Activated B cell treated with CpG ODN at 0.5 μM for 24 hours (primary cell): Measurements from ENCODE around the gene CDCP2. TPM values are rescaled to one million over a fixed set of nuclear protein-coding genes. Genes with fewer than 3 reads are reported as not detected.

Experiments used
- ATAC-seq: fragments of 200-7000 bp; cut with Tn5 transposase; one replicate; pipeline ENCODE4 v1.10.0; 2021; ENCODE audit warnings: low read depth, mild to moderate bottlenecking, moderate library complexity
- CTCF ChIA-PET: fragments of 350-600 bp; sonication (Branson Sonifier 250); formaldehyde crosslinking; loops from one replicate; lab custom pipeline; 2021; ENCODE audit warnings: antibody characterized with exemption; lab: Charles Lee
- POLR2A ChIA-PET: fragments of 350-600 bp; sonication (Branson Sonifier 250); formaldehyde crosslinking; loops from one replicate; lab custom pipeline; 2021; ENCODE audit warnings: antibody characterized with exemption; lab: Charles Lee
- DNase-seq: peaks from one replicate; pipeline ENCODE4 v3.0.0; 2022
- H3K27ac Mint-ChIP-seq: one replicate; pipeline ENCODE4 v1.8.0; 2020; ENCODE audit warnings: mixed read lengths
- H3K27me3 Mint-ChIP-seq: one replicate; pipeline ENCODE4 v1.8.0; 2021; ENCODE audit warnings: mixed read lengths
- H3K36me3 Mint-ChIP-seq: one replicate; pipeline ENCODE4 v1.8.0; 2021; ENCODE audit warnings: low read depth, mixed read lengths
- H3K4me1 Mint-ChIP-seq: one replicate; pipeline ENCODE4 v1.8.0; 2021; ENCODE audit warnings: mixed read lengths
- H3K4me3 Mint-ChIP-seq: one replicate; pipeline ENCODE4 v1.8.0; 2020; ENCODE audit warnings: mild to moderate bottlenecking, mixed read lengths
- H3K9me3 Mint-ChIP-seq: one replicate; pipeline ENCODE4 v1.8.0; 2020; ENCODE audit warnings: mixed read lengths
- CTCF ChIP-seq: fragments of 200-600 bp; IDR thresholded peaks from one replicate; pipeline ENCODE4 v1.8.0; 2022; ENCODE audit warnings: antibody characterized with exemption, mild to moderate bottlenecking
- intact Hi-C: fragments of 100-400 bp; cut with micrococcal nuclease; formaldehyde crosslinking; loops from one replicate; pipeline ENCODE4 v1.15.1; 2024
- total RNA-seq: library from RNA; stranded (reverse); gene quantifications from 2 replicates; pipeline ENCODE4 v1.2.3, GENCODE V29; 2022

Gene CDCP2
- total RNA-seq, 1 donor from 2014 or later = not detected

- no peak for ATAC-seq
Observed at GRCh38 chr1:54173681-54174080, 20.9 kb upstream of the CDCP2 start.

GRCh38 chr1:54172614-54173599 lies 20.1 kb upstream of the CDCP2 start:
- no peak overlapping the region for H3K4me3 Mint-ChIP-seq

More at GRCh38 chr1:54173681-54174080, 20.9 kb upstream of the CDCP2 start:
- no peaks in the 10 kb centered on the region for H3K27me3 Mint-ChIP-seq
- intact Hi-C loops = no loop called here
- peaks cover 14% of the 10 kb centered on the region for H3K36me3 Mint-ChIP-seq
- H3K4me3 Mint-ChIP-seq = no peak overlapping the region
- H3K4me1 Mint-ChIP-seq = no peaks in the 10 kb centered on the region
- no peak for DNase-seq
- POLR2A ChIA-PET = no interaction called here
- no peaks in the 10 kb centered on the region for H3K9me3 Mint-ChIP-seq
- CTCF ChIA-PET = no interaction called here
- no peak overlapping the region for H3K27ac Mint-ChIP-seq
- TF ChIP-seq CTCF = no peak

GRCh38 chr1:54171606-54172005 lies 18.8 kb upstream of the CDCP2 start:
- Mint-ChIP-seq H3K4me3 (no peak overlapping the region), H3K36me3 (peaks cover 4% of the 10 kb centered on the region), H3K27me3 (no peaks in the 10 kb centered on the region), H3K9me3 (no peaks in the 10 kb centered on the region), H3K27ac (no peak overlapping the region), H3K4me1 (no peaks in the 10 kb centered on the region)
- intact Hi-C loops = no loop called here
- POLR2A ChIA-PET = no interaction called here
- no peak for TF ChIP-seq CTCF
- no peak for DNase-seq
- CTCF ChIA-PET = no interaction called here
- no peak for ATAC-seq

More at GRCh38 chr1:54172614-54173599, 20.1 kb upstream of the CDCP2 start:
- ATAC-seq (no peak), DNase-seq (no peak)
- H3K27ac Mint-ChIP-seq = no peak overlapping the region
- H3K4me1 Mint-ChIP-seq = no peaks in the 10 kb centered on the region
- POLR2A ChIA-PET = no interaction called here
- no peaks in the 10 kb centered on the region for H3K27me3 Mint-ChIP-seq
- no peaks in the 10 kb centered on the region for H3K9me3 Mint-ChIP-seq
- peaks cover 7% of the 10 kb centered on the region for H3K36me3 Mint-ChIP-seq
- intact Hi-C loops = no loop called here
- CTCF ChIA-PET = no interaction called here
- no peak for TF ChIP-seq CTCF

GRCh38 chr1:54171016-54171415 lies 18.2 kb upstream of the CDCP2 start:
- POLR2A ChIA-PET = no interaction called here
- ATAC-seq = no peak
- Mint-ChIP-seq H3K4me1 (no peaks in the 10 kb centered on the region), H3K9me3 (no peaks in the 10 kb centered on the region), H3K36me3 (peaks cover 2% of the 10 kb centered on the region), H3K27ac (no peak overlapping the region), H3K27me3 (no peaks in the 10 kb centered on the region), H3K4me3 (no peak overlapping the region)
- CTCF ChIA-PET = no interaction called here
- intact Hi-C loops = no loop called here
- TF ChIP-seq CTCF = no peak
- DNase-seq = no peak

GRCh38 chr1:54169068-54169467 lies 16.3 kb upstream of the CDCP2 start:
- Mint-ChIP-seq H3K9me3 (no peaks in the 10 kb centered on the region), H3K4me3 (no peak overlapping the region), H3K27ac (no peak overlapping the region), H3K36me3 (peaks cover 2% of the 10 kb centered on the region), H3K27me3 (no peaks in the 10 kb centered on the region), H3K4me1 (no peaks in the 10 kb centered on the region)
- intact Hi-C loops = no loop called here
- POLR2A ChIA-PET = no interaction called here
- DNase-seq (no peak), ATAC-seq (no peak)
- CTCF ChIA-PET = no interaction called here
- TF ChIP-seq CTCF = no peak
